Measurements from ENCODE around the gene TNFAIP8L2.
"Not testable (repeated sequence)": the region's sequence is repeated elsewhere in the genome, so short reads cannot be mapped to it uniquely, and the experiment has no call there.

Gene TNFAIP8L2

DNA sequence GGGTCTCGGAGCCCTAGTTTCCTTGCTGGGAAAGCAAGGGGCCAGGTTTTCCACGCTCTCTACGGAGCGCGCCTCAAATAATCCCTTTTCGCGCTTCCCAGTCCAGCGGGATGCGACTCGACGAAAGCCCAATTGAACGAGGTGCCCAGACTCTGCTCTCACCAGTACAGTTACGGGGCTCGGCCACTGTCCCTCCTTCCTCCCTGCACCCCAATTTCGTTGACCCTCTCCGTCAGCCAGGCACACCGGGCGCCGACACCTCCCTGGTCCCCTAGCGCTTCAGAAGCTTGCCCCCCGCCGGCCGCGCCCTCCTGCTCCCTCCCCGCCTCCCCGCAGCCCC lies 10.4 kb upstream of the TNFAIP8L2 start:
- DNase-seq (ENCODE audit: low read depth): no peak

DNA sequence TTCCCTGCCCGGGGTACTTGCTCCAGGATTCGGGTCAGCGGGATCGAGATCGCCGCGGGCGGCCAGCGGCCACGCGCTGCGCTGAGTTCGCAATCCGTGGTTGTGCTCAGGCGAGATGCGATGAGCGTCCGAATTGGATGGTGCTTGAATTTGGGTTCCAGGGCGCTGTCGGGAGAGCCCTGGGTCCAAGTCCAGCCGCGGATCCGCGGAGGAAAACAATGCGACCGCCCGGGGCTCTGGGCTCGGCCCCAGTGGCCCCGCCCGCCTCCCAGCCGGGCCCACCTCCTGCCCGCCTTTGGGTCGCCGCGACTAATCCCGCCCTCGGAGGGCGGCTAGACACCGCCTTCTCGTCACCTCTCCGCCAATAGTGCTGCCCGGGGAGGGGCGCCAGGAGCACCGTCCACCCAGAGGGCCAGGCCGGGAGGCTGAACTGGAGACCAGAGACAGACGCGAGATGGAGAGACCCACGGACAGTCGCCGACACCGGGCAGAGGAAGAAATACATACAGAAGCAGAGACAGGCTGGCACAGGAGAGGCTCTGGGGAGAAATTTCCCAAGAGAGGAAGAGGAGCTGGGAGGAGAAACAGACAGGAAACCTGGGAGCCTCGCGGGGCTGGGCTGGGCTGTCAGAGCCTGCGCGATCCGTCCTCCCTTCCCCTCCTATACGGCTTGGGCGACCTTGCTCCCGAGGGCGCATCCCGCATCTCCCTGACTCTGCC lies 9.9 kb upstream of the TNFAIP8L2 start, which contains the start of gene SEMA6C:
TSS of gene SEMA6C (minus strand) at position 220 of the 720 bp plus-strand sequence. CDS start 4,010 bp downstream, outside the sequence.
- peak; percentile 77 for DNase-seq (ENCODE audit: low read depth)

DNA sequence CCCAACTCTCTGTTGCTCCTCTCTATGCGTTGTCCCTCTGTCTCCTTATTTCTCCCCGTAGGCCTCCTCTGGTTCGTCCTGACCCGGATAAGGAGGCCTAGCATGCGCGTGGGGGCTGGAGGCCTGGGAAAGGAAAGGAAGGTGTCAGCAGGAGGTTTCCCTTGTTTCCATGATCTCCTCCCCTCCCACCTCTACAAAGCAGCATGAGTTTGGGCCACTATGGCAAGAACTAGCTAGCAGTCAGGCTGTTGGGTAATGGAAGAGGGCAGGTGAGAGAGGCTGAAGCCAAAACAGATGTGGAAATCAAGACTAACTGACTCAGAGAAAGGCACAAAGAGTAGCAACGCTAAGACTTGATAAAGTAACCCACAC lies 9.3 kb upstream of the TNFAIP8L2 start:
- DNase-seq (ENCODE audit: low read depth): no peak

DNA sequence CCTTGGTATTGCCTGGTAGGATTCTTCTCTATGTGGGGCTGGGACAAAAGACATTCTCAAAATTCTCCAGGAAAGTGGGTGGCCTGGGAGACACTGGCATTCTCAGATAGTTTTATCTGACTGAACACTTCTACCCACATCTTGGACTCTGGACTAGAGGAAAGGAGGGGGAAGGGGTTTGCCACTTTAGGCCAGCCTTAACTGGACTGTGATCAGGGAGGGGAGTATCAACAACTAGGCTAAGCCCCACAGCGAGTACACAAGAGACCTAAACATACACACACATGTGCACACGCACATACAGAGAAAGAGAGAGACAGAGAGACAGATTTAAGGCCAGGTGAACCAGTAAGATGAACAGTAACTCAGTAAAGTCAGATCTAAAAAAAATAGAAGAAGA lies 8.8 kb upstream of the TNFAIP8L2 start:
- no peak for DNase-seq (ENCODE audit: low read depth)

DNA sequence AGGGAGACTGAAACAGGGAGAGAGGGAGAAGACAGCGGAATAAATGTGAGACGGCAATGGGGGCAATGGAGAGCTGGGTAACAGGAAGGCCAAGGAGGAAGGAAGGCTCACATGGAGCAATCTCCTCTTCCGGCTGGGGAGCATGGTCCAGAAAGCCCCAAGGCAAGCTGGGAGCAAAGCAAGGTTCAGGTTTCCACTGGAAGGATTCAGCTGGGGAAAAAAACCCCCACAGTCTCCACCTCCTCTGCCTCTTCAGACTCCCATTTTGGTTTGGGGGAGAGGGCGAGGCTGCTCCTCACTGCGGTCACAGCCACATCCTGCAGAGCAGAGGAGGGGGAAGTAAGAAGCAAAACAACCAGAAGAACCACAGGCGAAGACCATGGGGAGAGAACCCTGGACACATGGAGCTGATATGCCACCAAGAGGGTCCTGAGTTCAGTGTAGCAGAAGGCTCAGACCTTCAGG lies 650 bp downstream of the TNFAIP8L2 start:
- peak; percentile 38 for DNase-seq (ENCODE audit: low read depth)

DNA sequence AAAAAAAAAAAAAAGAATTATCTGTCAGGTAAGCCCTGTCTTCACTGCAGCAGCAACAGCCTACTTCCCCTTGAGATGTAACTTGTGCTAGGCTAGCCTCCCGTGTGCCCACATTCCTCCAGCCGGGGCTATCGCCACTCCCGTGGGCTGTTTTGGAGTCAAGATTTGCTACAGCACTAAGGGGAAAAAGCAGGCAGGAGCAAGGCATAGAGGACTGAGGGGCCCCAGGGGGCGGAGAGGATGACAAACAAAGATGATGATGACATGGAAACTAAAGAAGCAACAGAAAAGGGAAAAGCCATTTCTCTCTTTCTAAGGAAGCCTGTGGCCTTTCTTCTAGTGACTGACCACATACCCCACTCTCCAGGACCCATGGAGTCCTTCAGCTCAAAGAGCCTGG lies 1.9 kb downstream of the TNFAIP8L2 start:
- DNase-seq (ENCODE audit: low read depth): no peak

DNA sequence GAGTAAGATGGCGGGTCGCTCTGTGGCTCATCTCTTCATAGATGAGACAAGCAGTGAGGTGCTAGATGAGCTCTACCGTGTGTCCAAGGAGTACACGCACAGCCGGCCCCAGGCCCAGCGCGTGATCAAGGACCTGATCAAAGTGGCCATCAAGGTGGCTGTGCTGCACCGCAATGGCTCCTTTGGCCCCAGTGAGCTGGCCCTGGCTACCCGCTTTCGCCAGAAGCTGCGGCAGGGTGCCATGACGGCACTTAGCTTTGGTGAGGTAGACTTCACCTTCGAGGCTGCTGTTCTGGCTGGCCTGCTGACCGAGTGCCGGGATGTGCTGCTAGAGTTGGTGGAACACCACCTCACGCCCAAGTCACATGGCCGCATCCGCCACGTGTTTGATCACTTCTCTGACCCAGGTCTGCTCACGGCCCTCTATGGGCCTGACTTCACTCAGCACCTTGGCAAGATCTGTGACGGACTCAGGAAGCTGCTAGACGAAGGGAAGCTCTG lies 2.4 kb downstream of the TNFAIP8L2 start:
- DNase-seq (ENCODE audit: low read depth): no peak

DNA sequence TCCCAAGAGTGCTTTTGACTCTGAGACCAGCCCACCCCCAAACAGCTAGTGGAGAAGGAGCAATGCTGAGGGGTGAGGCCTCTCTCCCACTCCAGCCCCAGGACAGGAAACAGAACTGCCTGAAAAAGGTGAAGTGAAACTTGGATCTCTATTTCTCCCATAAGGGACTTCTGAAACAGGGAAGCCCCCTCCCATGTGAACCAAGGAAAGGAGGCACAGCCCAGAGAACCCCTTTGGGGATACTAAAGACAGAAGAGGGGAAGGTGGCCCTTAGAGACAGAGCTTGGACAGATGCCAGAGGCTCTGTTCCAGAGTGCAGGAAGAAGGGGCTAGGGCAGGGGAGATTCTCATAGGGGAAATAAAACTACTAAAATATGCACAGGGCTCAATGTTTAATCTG lies 2.9 kb downstream of the TNFAIP8L2 start:
- no peak for DNase-seq (ENCODE audit: low read depth)

DNA sequence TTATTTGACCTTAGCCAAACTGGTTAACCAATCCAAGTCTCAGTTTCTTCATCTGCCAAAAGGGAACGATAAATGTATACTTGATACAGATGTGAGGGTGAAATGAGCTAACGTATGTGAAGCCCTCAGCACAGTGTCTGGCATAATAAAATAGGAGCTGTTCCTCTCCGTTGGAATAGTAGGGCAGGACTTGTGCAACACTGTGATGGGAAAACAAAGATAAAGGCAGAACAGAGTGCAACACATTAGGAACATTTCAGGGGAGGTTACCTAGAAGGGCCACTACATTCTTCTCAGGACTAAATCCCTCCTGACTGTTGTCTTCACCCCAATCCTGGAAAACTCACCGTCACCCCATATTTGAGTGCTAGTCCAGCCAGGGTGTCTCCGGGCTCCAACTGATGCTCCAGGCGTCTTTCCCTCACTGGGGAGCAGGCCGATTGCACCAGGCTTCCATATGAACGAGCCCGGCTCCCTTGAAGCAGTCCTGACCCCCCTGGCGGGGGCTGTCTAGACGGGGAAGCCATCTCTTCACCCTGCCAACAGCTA lies 8.4 kb downstream of the TNFAIP8L2 start:
- no peak for DNase-seq (ENCODE audit: low read depth)

DNA sequence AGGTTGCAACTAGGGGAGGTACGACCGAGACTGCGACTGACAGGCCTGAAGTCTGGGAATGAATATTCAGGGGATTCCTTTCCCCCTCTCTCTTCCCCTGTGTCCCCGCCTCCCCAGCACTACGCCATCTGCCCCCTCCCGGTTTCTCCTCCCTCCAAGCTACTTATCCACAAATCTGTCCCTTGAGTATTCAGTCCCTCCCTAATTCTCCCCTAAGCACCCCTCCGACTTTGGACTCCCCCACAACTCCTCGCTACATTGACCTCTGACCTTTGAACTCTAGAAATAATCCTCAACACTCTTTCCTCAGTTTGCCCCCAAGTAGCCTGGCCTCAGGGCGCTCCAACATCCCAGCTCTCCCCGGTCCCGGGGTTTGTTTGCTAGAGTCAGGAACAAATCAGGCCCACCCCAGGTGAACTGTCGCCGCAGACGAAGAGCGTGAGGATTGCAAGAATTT lies 8.9 kb downstream of the TNFAIP8L2 start:
- no peak for DNase-seq (ENCODE audit: low read depth)

DNA sequence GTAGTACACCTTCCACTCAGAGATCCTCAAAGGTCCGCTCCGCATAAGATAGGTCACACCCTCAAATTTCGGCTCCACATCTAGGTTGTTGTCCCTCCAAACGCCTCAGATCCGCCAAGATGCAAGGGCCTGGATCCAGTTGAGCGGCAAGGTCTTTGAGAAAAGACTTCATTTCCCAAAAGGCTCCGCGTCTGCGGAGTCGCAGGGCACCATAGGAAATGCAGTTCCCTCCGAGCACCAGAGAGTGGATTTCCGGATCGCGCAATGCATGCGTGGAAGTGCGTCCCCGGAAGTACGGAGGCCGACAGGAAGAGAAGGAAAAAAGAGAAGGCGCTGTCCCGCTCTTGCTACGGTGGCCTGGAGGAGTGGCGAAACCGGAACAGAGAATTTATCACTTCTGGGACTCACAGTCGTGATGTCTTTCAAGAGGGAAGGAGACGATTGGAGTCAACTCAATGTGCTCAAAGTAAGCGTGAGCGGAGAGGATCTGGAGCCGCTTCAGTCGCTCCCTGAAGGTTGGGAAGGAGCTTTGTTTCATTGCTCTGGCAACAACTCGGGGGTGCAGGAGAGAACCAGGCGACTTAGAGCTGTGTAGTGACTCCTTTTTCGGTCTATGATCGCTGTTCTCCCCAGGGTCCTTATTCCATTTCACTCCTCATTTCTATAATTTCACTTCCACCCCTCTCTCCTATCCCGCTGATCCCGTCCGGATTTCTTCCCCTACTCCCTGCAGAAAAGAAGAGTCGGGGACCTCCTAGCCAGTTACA lies 9.5 kb downstream of the TNFAIP8L2 start, which contains the start of the genes LYSMD1 and SCNM1:
TSS of gene LYSMD1 (minus strand) at position 165 of the 767 bp plus-strand sequence. CDS start 644 bp downstream, outside the sequence.
TSS of gene SCNM1 (plus strand) at position 407 of the 767 bp plus-strand sequence. CDS start at position 416, 9 bp downstream.
- DNase-seq (ENCODE audit: low read depth): peak; percentile 97

DNA sequence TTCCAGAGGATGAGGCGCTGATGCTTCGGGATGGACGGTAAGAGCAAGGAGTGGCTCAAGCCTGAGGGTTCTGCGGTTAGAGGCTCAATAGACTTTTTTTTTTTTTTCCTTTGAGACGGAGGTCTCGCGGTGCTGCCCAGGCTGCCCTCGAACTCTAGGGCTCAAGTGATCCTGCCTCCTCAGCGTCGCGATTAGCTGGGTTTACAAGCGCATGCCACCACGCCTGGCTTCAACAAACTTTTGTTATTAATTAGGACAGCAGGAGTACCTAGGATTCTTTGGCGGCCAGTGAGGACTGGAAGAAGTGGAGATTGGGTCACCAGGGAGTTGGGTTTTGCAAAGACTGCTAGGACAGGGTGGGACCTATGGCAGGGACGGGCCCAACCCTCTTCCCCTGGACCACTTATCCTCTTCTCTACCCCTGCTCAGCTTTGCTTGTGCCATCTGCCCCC lies 10.1 kb downstream of the TNFAIP8L2 start:
- no peak for DNase-seq (ENCODE audit: low read depth)

DNA sequence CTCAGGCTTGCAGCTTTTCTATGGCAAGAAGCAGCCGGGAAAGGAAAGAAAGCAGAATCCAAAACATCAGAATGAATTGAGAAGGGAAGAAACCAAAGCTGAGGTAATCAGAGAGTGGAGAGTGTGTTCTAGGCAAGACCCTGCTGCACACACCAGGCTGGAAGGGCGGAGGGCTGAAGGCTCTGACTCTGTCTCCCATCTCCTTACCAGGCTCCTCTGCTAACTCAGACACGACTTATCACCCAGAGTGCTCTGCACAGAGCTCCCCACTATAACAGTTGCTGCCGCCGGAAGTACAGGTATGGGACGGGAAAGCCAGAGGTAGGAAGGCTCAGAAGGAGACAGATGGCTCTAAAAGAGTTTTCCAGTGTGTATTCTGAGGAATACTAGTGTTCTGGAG lies 10.7 kb downstream of the TNFAIP8L2 start:
- DNase-seq (ENCODE audit: low read depth): no peak

DNA sequence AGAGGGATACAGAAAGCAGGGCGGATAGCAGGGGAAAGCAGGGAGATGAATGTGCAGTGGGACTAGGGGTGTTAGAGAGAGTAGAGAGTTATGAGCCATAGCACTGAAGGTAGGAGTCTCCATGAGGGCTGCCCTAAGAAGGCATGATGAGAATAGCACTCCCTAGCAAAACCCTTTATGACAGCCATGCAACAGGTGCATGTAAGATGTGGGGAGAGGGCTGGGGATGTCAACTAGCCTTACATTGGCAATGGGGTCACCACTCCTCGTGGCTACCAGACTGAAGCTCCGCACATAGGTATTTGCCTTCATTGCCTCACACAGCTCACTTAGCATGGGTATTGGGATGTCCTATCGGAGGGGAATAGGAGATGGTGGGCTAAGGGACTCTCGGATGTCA lies 14.7 kb downstream of the TNFAIP8L2 start:
- no peak for DNase-seq (ENCODE audit: low read depth)

DNA sequence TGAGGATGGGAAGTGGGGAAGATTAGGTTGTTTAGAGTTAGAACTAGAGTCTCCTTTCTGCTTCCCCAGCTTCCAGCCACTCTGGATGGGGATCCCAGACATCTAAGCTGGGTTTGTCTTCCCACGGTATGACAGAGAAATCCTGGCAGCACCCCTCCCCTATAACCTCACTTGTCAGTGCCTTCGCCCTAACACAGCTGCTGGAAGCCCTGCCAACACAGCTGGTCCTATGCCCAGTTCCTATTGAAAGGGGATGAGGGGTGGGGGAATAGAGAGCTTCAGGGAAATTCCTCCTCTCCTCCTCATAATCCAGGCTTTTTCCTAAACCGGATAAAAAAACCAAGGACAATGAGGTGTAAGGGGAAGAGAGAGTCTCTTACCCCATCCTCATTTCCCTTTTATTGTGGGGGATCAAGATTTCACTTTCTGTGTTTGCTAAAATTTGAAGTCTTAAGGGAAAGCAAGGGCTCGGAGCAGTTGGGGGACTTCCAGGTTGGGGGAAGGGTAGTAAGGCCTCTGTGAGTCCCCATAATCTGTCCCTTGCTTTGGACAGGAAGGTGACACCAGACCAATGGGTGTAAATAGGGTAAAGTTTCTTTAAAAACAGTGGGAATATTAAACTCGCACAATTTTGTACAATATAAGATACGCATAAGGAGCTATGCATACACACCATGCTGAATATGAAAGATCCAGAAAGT lies 18.7 kb downstream of the TNFAIP8L2 start:
- DNase-seq (ENCODE audit: low read depth): no peak

DNA sequence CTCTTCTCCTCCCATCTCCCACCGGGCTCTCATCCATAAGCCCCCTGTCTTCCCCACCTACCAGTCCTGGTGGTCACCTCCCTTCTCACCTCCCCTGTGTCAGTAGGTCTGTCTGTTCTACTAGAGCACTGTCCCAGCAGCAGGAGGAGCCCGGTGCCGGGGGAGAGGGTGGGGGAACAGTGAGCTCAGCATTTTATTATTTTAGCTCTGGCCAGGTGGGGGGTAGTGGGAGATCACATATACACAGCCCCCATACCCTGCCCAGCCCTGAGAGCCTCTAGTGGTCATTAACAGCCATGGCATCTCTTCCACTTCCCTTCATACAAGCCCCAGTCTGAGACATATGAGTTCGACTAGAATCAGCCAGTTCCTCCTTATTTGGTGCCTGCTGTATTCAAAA lies 19.4 kb downstream of the TNFAIP8L2 start, which contains the start of gene TMOD4:
TSS of gene TMOD4 (minus strand) at position 119 of the 400 bp plus-strand sequence. CDS start 1,106 bp downstream, outside the sequence.
- no peak for DNase-seq (ENCODE audit: low read depth)

DNA sequence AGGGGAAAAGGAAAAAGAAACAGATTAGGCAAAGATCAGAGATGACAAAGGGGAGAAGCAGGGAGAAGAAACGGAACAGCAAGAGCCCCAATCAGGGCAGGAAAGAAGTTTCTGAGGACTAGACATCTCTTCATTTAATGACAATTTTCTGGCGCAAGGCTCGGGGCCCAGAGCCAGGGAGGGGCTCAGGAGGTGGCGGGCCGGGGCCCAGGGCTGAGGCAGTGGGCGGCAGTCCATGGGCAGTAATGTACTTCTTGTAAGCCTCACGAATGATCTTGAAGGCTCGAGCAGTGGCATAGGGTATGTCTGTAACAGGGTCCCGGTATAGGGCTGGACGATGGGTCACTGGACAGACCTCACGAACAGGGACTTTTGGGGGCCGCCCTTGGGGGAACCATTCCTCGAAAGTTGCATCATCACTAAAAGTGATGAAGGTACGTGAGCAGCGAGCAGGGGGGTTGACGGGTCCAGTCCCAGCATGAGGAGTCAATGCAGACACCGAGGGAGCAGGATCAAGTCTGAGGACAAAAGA lies 20.1 kb downstream of the TNFAIP8L2 start:
- no peak for DNase-seq (ENCODE audit: low read depth)

DNA sequence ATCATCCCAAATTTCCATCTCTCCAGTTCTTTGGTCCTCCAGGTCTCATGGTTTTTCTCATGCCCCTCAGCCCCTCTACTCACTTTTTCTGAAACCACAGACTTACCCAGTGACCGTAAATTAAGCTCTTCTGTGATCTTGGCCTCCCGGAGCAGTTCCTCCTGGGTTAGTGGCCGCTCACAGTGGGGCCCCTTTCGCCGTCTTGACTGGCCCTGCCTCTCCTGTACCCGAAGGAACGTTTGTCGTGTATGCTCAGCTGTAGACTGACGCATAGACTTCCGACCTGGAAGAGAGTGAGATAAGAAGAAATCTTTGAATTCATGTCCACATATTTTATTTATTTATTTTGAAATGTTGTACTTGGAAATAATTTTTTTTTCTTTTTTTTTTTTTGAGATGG lies 27.8 kb downstream of the TNFAIP8L2 start:
- DNase-seq (ENCODE audit: low read depth): no peak

DNA sequence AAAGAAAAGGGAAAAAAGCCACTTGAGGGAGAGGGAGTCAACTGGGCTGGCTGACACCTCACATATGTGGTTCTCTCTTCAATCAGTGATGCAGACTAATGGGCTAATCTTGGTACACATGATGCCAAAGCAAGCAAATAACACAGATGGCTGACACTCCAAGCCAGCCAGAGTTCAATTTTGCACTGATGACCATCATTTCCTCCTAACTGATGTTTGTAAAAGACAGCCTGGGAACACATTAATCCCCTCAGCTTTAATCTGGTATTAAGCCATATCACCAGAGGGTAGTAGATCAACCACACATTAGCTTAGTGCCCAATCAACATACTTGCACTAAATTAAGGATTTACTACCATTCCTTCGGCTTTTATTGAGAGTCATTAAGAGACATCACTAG lies 30.8 kb downstream of the TNFAIP8L2 start:
- DNase-seq (ENCODE audit: low read depth): no peak

DNA sequence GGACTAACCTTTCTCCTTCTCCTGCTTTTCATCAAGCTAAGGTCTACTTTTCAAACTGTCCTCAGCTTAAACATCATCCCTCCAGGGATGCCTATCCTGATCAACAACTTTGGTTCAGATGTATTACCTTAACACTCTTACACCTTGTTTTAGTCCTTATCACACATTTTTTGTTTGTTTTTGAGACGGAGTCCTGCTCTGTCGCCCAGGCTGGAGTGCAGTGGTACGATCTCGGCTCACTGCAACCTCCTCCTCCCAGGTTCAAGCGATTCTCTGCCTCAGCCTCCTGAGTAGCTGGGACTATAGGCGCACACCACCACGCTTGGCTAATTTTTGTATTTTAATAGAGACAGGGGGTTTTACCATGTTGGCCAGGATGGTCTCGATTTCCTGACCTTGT lies 32.2 kb downstream of the TNFAIP8L2 start:
- DNase-seq (ENCODE audit: low read depth): not testable (repeated sequence)
